ENCODE data around the gene GABRR3. TPM values are rescaled to one million over a fixed set of nuclear protein-coding genes. Genes with fewer than 3 reads are reported as not detected.

The GABRR3 gene
- total RNA-seq, 1 experiment from 2014 or later, result not detected

DNA sequence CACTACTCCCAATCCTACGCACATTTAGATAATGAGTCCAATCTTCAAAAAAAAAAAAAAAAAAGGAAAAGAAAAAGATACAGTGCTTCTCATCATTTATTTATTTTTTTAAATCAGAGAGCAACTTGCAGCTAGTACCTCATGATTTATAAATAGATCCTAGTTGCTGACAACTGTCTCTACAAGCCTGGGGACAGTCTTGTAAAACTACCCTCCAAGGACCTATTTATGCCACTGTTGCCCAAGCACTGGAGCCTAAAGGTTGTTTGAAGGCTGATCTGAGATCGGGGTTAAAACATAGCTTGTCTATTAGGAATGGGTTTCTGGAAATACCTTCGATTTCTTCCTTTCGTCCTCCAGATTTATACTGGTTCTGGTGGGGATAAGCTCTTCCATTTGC is 14.7 kb downstream of the GABRR3 start:
- ATAC-seq (no peak), DNase-seq (no peak)
- Histone ChIP-seq H3K27me3 (ENCODE audit: low read length) (peaks cover 2% of the 10 kb centered on the region; the same call in 1 of the 2 replicates), H3K9me2 (replicated peaks; ENCODE audit: low read length) (no peaks in the 10 kb centered on the region), H3K27ac (ENCODE audit: low read length) (no peak overlapping the region), H3K36me3 (ENCODE audit: low read depth, low read length) (no peaks in the 10 kb centered on the region), H4K20me1 (ENCODE audit: low read length) (no peaks in the 10 kb centered on the region), H3F3A (ENCODE audit: low read length, unreplicated experiment) (no peaks in the 10 kb centered on the region), H3K4me2 (ENCODE audit: low read length) (no peak overlapping the region), H3K4me1 (ENCODE audit: insufficient read depth, low read length) (no peaks in the 10 kb centered on the region), H2AFZ (ENCODE audit: low read length) (no peak overlapping the region), H3K4me3 (ENCODE audit: low read length) (no peak overlapping the region), H3K79me2 (ENCODE audit: low read length) (no peaks in the 10 kb centered on the region), H3K9ac (ENCODE audit: low read length) (no peak overlapping the region), H3K9me3 (ENCODE audit: low read length) (no peaks in the 10 kb centered on the region)
- TF ChIP-seq EZH2 (IDR thresholded peaks at IDR 0.05; ENCODE audit: low read length, unreplicated experiment) (no peak), EZH2phosphoT487 (IDR thresholded peaks at IDR 0.05; ENCODE audit: borderline replicate concordance, low read length) (no peak)
- TF ChIP-seq, protein P1, sequence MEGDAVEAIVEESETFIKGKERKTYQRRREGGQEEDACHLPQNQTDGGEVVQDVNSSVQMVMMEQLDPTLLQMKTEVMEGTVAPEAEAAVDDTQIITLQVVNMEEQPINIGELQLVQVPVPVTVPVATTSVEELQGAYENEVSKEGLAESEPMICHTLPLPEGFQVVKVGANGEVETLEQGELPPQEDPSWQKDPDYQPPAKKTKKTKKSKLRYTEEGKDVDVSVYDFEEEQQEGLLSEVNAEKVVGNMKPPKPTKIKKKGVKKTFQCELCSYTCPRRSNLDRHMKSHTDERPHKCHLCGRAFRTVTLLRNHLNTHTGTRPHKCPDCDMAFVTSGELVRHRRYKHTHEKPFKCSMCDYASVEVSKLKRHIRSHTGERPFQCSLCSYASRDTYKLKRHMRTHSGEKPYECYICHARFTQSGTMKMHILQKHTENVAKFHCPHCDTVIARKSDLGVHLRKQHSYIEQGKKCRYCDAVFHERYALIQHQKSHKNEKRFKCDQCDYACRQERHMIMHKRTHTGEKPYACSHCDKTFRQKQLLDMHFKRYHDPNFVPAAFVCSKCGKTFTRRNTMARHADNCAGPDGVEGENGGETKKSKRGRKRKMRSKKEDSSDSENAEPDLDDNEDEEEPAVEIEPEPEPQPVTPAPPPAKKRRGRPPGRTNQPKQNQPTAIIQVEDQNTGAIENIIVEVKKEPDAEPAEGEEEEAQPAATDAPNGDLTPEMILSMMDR (conservative IDR thresholded peaks at IDR 0.05; ENCODE audit: low read depth, low read length), result no peak
- POLR2A ChIA-PET (ENCODE audit: unreplicated experiment), result interaction anchor here (0.7 kb wide), 1 partner anchor 253 kb away, joined by 24 read pairs; no protein-coding TSS in a partner anchor
- intact Hi-C loops (cut with micrococcal nuclease), result loop anchor here (5.0 kb wide), 2 partner anchors 83 to 138 kb away; no protein-coding TSS in a partner anchor
- CTCF ChIA-PET, result no interaction called here
- BruUV-seq (replicated peaks), result no TSS peak

GRCh38 chr3:98018301-98018700 is 16.8 kb downstream of the GABRR3 start:
- CTCF ChIA-PET, result no interaction called here
- H4K20me1 ChIP-seq (ENCODE audit: low read length), result no peaks in the 10 kb centered on the region
- H3K4me1 ChIP-seq (ENCODE audit: insufficient read depth, low read length), result peaks cover 7% of the 10 kb centered on the region; the same call in 1 of the 2 replicates
- no peak overlapping the region for H2AFZ ChIP-seq (ENCODE audit: low read length)
- no peaks in the 10 kb centered on the region for H3K27me3 ChIP-seq (ENCODE audit: low read length)
- no peak overlapping the region for H3K27ac ChIP-seq (ENCODE audit: low read length)
- POLR2A ChIA-PET (ENCODE audit: unreplicated experiment), result no interaction called here
- no peak overlapping the region for H3K4me3 ChIP-seq (ENCODE audit: low read length)
- TF ChIP-seq EZH2phosphoT487 (IDR thresholded peaks at IDR 0.05; ENCODE audit: borderline replicate concordance, low read length) (no peak), EZH2 (IDR thresholded peaks at IDR 0.05; ENCODE audit: low read length, unreplicated experiment) (no peak)
- TF ChIP-seq, protein P1 (conservative IDR thresholded peaks at IDR 0.05; ENCODE audit: low read depth, low read length), result no peak
- BruUV-seq (replicated peaks), result no TSS peak
- no peaks in the 10 kb centered on the region for H3K79me2 ChIP-seq (ENCODE audit: low read length)
- DNase-seq (no peak), ATAC-seq (no peak)
- no peaks in the 10 kb centered on the region for H3K36me3 ChIP-seq (ENCODE audit: low read depth, low read length)
- intact Hi-C loops (cut with micrococcal nuclease), result no loop called here
- no peaks in the 10 kb centered on the region for H3F3A ChIP-seq (ENCODE audit: low read length, unreplicated experiment)
- no peaks in the 10 kb centered on the region for H3K9me2 ChIP-seq (replicated peaks; ENCODE audit: low read length)
- no peak overlapping the region for H3K4me2 ChIP-seq (ENCODE audit: low read length)
- H3K9me3 ChIP-seq (ENCODE audit: low read length), result no peaks in the 10 kb centered on the region
- no peak overlapping the region for H3K9ac ChIP-seq (ENCODE audit: low read length)

DNA sequence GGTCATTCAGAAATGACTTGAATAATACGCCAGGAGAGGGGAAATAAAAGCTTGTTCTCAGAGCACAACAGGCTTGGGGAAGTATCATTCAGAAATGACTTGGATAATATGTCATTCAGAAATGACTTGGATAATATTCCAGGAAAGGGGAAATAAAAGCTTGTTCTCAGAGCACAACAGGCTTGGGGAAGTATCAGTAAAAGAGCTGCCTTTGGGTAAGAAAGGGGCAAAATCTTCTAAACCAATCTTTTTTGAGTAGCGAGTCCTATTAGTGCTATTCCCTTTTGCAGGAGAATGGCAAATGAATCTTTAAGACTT is 20.9 kb downstream of the GABRR3 start:
- CTCF ChIA-PET, result interaction anchor here (0.7 to 0.9 kb wide), 2 partner anchors 142 to 295 kb away, joined by 3 to 11 read pairs; no protein-coding TSS in a partner anchor

More for the DNA sequence above, 20.9 kb downstream of the GABRR3 start:
- Histone ChIP-seq H3K4me3 (ENCODE audit: low read length) (no peak overlapping the region), H3K4me2 (ENCODE audit: low read length) (no peak overlapping the region), H3K9me2 (replicated peaks; ENCODE audit: low read length) (0 out of 2 replicates have a peak, but pooled peaks cover 4% of the 10 kb centered on the region), H3K9ac (ENCODE audit: low read length) (no peak overlapping the region), H3K9me3 (ENCODE audit: low read length) (no peaks in the 10 kb centered on the region), H4K20me1 (ENCODE audit: low read length) (no peaks in the 10 kb centered on the region), H3K27me3 (ENCODE audit: low read length) (no peaks in the 10 kb centered on the region), H3F3A (ENCODE audit: low read length, unreplicated experiment) (no peaks in the 10 kb centered on the region), H3K36me3 (ENCODE audit: low read depth, low read length) (no peaks in the 10 kb centered on the region), H3K27ac (ENCODE audit: low read length) (no peak overlapping the region), H3K4me1 (ENCODE audit: insufficient read depth, low read length) (peaks cover 8% of the 10 kb centered on the region; the same call in 1 of the 2 replicates), H3K79me2 (ENCODE audit: low read length) (no peaks in the 10 kb centered on the region), H2AFZ (ENCODE audit: low read length) (no peak overlapping the region)
- POLR2A ChIA-PET (ENCODE audit: unreplicated experiment), result no interaction called here
- DNase-seq (no peak), ATAC-seq (no peak)
- TF ChIP-seq, protein P1 (conservative IDR thresholded peaks at IDR 0.05; ENCODE audit: low read depth, low read length), result no peak
- TF ChIP-seq EZH2phosphoT487 (IDR thresholded peaks at IDR 0.05; ENCODE audit: borderline replicate concordance, low read length), result no peak
- no peak for TF ChIP-seq EZH2 (IDR thresholded peaks at IDR 0.05; ENCODE audit: low read length, unreplicated experiment)
- no TSS peak for BruUV-seq (replicated peaks)
- intact Hi-C loops (cut with micrococcal nuclease), result no loop called here

All from PC-3 (cell line).